Dermis microvascular lymphatic vessel endothelial cell (primary cell): Measurements from ENCODE around the gene PEX26. TPM values are rescaled to one million over a fixed set of nuclear protein-coding genes. Genes with fewer than 3 reads are reported as not detected.
"Not testable (repeated sequence)": the region's sequence is repeated elsewhere in the genome, so short reads cannot be mapped to it uniquely, and the experiment has no call there.

Source experiments
- DNase-seq, 2 donors: peaks; one replicate each; pipeline versions ENCODE4 v3.0.0 to v3.0.0-alpha.2; 2010; ENCODE audit warnings: low read depth in 2 of 2
- total RNA-seq: library from RNA; depleted of rRNA; stranded (reverse); fragments of >200 nt; gene quantifications from 2 replicates; pipeline ENCODE4 v1.2.1, GENCODE V29; 2014

PEX26 gene
- 13.6 and 20.2 TPM in 2 replicates for total RNA-seq

GRCh38 chr22:18077639-18078328 lies at the start of gene PEX26:
Gene PEX26 (plus strand): TSS chr22:18077990. CDS start chr22:18078377, 387 bp downstream.
- DNase-seq, result peak; percentile 74 to 93

DNA sequence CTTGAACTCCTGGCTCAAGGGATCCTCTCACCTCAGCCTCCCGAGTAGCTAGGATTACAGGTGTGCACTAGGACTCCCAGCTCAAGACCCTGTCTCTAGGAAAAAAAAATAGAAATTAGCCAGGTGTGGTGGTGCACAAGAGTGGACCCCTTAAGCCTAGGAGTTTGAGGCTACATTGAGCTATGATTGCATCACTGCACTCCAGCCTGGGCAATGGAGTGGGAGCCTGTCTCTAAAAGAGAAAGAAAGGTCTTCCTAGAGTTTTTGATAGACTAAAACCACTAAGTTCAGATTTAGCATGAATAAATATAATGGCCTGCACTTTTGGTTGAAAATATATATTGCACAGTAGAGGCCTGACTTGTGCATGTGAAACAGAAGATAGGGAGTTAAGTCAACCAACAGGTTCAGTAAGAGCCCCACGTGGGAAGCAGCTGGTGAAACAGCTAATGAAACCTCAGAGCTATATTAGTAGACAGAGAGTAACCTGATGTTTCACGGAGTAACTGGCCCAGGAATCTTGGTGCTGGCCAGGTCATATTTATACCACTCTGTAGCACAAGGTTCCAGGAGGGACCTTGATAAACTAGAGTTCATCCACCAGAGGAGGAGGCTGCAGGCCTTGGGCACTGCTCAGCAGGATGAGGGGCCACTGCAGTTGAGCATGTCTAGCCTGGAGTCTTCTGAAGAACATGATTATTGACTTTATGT lies 48.8 kb upstream of the PEX26 start:
- no peak for DNase-seq

GRCh38 chr22:18029686-18030267 lies 48.0 kb upstream of the PEX26 start:
- no peak for DNase-seq

DNA sequence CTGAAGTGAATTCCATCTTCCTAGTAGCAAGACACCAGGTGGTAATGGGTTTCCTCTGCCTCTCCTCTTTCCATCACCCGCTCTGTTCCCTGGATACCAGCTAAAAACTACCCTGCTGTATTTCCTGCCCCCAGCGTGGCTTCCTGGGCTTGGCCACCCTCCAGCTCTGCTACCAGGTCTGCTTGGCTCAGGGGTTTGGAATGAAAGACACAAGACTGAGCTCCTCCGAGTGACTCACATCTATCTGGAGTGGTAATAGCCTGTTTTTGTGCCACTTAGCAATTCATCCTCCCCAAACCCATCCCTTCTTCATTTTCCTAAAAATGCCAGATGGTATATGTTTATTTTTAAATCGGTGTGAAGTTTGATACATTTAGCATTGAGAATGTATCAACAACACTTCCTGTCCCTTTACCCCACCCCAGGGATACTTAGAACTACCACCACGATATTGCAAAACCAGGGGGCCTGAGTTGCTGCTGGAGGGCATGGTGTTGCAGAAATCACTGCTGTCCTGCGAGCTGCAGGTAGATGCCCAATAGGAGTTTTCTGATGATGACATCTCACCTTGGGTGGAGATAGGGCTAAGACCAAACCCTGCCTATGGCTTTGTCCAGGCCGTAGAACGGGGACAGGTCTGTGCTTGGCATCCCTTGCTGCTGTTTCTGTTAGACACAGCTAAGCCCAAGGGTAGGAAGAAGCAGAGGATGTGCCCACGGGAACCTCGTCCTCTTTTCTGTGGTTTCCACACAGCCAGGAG lies 45.9 kb upstream of the PEX26 start:
- peak in 1 of 2 donors; percentile 49 for DNase-seq

- DNase-seq, result no peak
These were observed 45.2 kb upstream of the PEX26 start for GRCh38 chr22:18032455-18033101.

- no peak for DNase-seq
These were observed 44.4 kb upstream of the PEX26 start for GRCh38 chr22:18033204-18033998.

- no peak for DNase-seq
These were observed 43.7 kb upstream of the PEX26 start for GRCh38 chr22:18034076-18034475.

- DNase-seq, result no peak
These were observed 42.0 kb upstream of the PEX26 start for GRCh38 chr22:18035751-18036150.

GRCh38 chr22:18040898-18041297 lies 36.9 kb upstream of the PEX26 start:
- DNase-seq, result not testable (repeated sequence)

GRCh38 chr22:18042685-18043084 lies 35.1 kb upstream of the PEX26 start:
- no peak for DNase-seq

GRCh38 chr22:18044548-18045271 lies 33.1 kb upstream of the PEX26 start:
- peak in 1 of 2 donors; percentile 25 for DNase-seq

GRCh38 chr22:18045794-18046193 lies 32.0 kb upstream of the PEX26 start:
- DNase-seq, result no peak

GRCh38 chr22:18048041-18048440 lies 29.7 kb upstream of the PEX26 start:
- no peak for DNase-seq

DNA sequence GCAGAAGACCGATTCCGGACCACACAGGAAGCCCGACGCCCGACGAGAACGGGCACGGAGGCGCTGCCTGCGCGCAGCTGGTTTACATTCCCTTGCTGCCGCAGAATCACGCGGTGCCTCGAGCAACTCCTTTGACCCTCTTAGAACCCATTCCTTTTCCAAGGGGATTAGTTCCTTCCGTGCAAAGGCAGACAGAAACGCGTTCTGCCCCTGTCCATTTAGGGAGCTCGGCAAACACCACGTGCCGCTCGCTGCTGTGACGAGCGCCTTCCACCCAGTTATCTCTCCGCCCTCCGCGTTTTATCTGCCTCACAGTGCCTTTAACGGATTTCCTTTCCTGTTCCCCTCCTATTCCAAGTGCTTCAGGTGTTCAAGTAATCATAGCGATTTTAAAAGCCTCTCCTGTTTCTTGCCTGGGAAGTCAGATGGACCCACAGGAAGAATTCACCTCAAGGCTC lies 29.3 kb upstream of the PEX26 start:
- no peak for DNase-seq

DNA sequence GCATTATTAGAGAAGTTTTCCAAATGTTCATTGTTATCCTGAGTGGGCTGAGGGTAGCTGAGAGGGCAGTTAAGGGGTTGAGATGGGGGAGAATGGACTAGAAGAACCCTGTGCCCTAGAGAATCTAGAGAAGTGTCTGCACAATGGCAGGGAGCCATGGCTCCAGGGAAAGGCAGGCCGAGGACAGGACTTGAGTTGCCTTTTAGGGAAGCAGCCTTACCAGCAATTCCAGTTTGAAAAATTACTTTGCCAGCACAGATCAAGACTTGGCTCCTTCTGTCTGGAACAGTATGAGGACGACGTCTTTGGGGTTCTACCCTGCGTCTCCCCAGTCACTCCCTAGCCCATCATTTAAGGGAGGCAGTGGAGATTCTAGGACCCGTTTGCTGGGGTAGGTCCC lies 27.7 kb upstream of the PEX26 start:
- DNase-seq, result no peak

- not testable (repeated sequence) for DNase-seq
These were observed 26.7 kb upstream of the PEX26 start for GRCh38 chr22:18051113-18051512.

DNA sequence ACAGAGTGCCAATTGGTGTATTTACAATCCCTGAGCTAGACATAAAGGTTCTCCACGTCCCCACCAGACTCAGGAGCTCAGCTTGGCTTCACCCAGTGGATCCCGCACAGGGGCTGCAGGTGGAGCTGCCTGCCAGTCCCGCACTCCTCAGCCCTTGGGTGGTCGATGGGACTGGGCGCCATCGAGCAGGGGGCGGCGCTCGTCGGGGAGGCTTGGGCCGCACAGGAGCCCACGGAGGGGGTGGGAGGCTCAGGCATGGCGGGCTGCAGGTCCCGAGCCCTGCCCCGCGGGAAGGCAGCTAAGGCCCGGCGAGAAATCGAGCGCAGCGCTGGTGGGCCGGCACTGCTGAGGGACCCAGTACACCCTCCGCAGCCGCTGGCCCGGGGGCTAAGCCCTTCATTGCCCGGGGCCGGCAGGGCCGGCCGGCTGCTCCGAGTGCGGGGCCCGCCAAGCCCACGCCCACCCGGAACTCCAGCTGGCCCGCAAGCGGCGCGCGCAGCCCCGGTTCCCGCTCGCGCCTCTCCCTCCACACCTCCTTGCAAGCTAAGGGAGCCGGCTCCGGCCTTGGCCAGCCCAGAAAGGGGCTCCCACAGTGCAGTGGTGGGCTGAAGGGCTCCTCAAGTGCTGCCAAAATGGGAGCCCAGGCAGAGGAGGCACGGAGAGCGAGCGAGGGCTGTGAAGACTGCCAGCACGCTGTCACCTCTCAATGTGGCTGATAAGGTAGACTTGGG lies 24.4 kb upstream of the PEX26 start:
- DNase-seq, result not testable (repeated sequence)

- no peak for DNase-seq
These were observed 22.1 kb upstream of the PEX26 start for GRCh38 chr22:18055619-18056160.

GRCh38 chr22:18056161-18056666 lies 21.6 kb upstream of the PEX26 start:
- DNase-seq, result peak in 1 of 2 donors; percentile 50
